Osteoblast (primary cell): ENCODE measurements around the gene RADX. TPM values are rescaled to one million over a fixed set of nuclear protein-coding genes. Genes with fewer than 3 reads are reported as not detected.

ENCODE experiments used
- DNase-seq: peaks from one replicate; pipeline ENCODE4 v3.0.0; 2011; ENCODE audit warnings: low spot score, mixed read lengths; ENCODE audit not compliant: insufficient read length; ENCODE audit errors: missing footprints
- H2AFZ ChIP-seq: 2 replicates; pipeline ENCODE4 v1.6.0; 2011; ENCODE audit warnings: mild to moderate bottlenecking, low read length
- H3K27ac ChIP-seq: 2 replicates; pipeline ENCODE4 v1.5.1; 2011; ENCODE audit warnings: mild to moderate bottlenecking, low read depth, low read length, moderate library complexity
- H3K27me3 ChIP-seq: 2 replicates; pipeline ENCODE4 v1.6.0; 2012; ENCODE audit warnings: mild to moderate bottlenecking, control low read depth, inconsistent platforms, low read length, moderate library complexity; ENCODE audit not compliant: insufficient read depth
- H3K36me3 ChIP-seq: 2 replicates; pipeline ENCODE4 v1.5.1; 2011; ENCODE audit warnings: mild to moderate bottlenecking, low read length, control low read depth, moderate library complexity; ENCODE audit not compliant: insufficient read depth
- H3K4me1 ChIP-seq: 2 replicates; pipeline ENCODE4 v1.5.1; 2011; ENCODE audit warnings: mild to moderate bottlenecking, low read length, control low read depth, moderate library complexity; ENCODE audit not compliant: insufficient read depth
- H3K4me2 ChIP-seq: 2 replicates; pipeline ENCODE4 v1.6.0; 2011; ENCODE audit warnings: mild to moderate bottlenecking, low read length; ENCODE audit not compliant: insufficient read depth
- H3K4me3 ChIP-seq: fragments of 200-600 bp; sonication (generic); 3 replicates; pipeline ENCODE4 v1.5.1; 2012; ENCODE audit warnings: mild to moderate bottlenecking, low read length, inconsistent platforms; ENCODE audit not compliant: insufficient read depth
- H3K79me2 ChIP-seq: 2 replicates; pipeline ENCODE4 v1.6.0; 2012; ENCODE audit warnings: mild to moderate bottlenecking, low read length, control low read depth, inconsistent platforms; ENCODE audit not compliant: insufficient read depth
- H3K9me3 ChIP-seq: 2 replicates; pipeline ENCODE4 v1.5.1; 2011; ENCODE audit warnings: low read depth, low read length, control low read depth
- H4K20me1 ChIP-seq: 2 replicates; pipeline ENCODE4 v1.6.0; 2012; ENCODE audit warnings: mild to moderate bottlenecking, low read length, control low read depth; ENCODE audit not compliant: insufficient read depth
- small RNA-seq: library from RNA; depleted of rRNA; stranded (forward); fragments of <200 nt; gene quantifications from one replicate; pipeline ENCODE3, GENCODE V24; 2012
- total RNA-seq: library from RNA; depleted of rRNA; stranded (reverse); fragments of >200 nt; gene quantifications from 2 replicates; pipeline ENCODE4 v1.2.3, GENCODE V29; 2012
- TF ChIP-seq, protein P1 (sequence below): IDR thresholded peaks from 2 replicates; pipeline ENCODE4 v1.5.1; 2011; ENCODE audit warnings: mild to moderate bottlenecking, low read depth, low read length, moderate library complexity; ENCODE audit errors: extremely low read depth

The RADX gene
- total RNA-seq, 1 donor, result 1.4 TPM

DNA sequence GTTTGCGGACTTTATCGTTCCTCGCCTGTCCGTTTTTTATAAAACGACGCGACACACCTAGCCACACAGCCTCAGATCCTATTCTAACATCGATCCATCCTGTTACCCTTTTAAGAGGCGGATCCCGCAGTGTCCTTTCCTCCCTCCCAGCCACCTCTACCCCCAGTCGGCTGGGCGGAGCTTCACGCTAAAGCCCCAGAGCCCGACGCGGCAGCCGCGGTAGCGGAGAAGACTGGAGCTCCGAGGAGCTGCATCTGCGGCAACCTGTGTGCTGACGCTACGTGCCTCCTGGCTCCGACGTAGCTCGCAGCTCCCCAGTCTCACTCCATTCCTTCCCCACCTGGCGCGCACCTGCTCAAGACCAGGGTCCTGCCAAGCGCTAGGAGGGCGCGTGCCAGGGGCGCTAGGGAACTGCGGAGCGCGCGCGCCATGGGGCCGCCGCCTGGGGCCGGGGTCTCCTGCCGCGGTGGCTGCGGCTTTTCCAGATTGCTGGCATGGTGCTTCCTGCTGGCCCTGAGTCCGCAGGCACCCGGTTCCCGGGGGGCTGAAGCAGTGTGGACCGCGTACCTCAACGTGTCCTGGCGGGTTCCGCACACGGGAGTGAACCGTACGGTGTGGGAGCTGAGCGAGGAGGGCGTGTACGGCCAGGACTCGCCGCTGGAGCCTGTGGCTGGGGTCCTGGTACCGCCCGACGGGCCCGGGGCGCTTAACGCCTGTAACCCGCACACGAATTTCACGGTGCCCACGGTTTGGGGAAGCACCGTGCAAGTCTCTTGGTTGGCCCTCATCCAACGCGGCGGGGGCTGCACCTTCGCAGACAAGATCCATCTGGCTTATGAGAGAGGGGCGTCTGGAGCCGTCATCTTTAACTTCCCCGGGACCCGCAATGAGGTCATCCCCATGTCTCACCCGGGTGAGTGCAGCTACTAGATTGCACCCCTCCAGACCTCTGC is 115.0 kb downstream of the RADX start, which contains the start of gene RNF128:
Gene RNF128 (plus strand): TSS at position 217 of the 953 bp plus-strand sequence. CDS start 213 bp downstream, at position 430.
- peak within 1 kb of the TSS; percentile 73 for H3K4me3 ChIP-seq
- no peaks in the 10 kb centered on the region for H3K79me2 ChIP-seq
- TF ChIP-seq, protein P1, sequence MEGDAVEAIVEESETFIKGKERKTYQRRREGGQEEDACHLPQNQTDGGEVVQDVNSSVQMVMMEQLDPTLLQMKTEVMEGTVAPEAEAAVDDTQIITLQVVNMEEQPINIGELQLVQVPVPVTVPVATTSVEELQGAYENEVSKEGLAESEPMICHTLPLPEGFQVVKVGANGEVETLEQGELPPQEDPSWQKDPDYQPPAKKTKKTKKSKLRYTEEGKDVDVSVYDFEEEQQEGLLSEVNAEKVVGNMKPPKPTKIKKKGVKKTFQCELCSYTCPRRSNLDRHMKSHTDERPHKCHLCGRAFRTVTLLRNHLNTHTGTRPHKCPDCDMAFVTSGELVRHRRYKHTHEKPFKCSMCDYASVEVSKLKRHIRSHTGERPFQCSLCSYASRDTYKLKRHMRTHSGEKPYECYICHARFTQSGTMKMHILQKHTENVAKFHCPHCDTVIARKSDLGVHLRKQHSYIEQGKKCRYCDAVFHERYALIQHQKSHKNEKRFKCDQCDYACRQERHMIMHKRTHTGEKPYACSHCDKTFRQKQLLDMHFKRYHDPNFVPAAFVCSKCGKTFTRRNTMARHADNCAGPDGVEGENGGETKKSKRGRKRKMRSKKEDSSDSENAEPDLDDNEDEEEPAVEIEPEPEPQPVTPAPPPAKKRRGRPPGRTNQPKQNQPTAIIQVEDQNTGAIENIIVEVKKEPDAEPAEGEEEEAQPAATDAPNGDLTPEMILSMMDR, result no peak
- DNase-seq, result peak; percentile 74
- H2AFZ ChIP-seq, result peak within 1 kb of the TSS; percentile 80
- no peaks in the 10 kb centered on the region for H3K4me1 ChIP-seq
- peak within 1 kb of the TSS; percentile 89 for H3K4me2 ChIP-seq
- no peaks in the 10 kb centered on the region for H4K20me1 ChIP-seq
- H3K27me3 ChIP-seq, result peaks cover 23% of the 10 kb centered on the region
- H3K9me3 ChIP-seq, result no peaks in the 10 kb centered on the region
- H3K27ac ChIP-seq, result no peak within 1 kb of the TSS
- H3K36me3 ChIP-seq, result no peaks in the 10 kb centered on the region

DNA sequence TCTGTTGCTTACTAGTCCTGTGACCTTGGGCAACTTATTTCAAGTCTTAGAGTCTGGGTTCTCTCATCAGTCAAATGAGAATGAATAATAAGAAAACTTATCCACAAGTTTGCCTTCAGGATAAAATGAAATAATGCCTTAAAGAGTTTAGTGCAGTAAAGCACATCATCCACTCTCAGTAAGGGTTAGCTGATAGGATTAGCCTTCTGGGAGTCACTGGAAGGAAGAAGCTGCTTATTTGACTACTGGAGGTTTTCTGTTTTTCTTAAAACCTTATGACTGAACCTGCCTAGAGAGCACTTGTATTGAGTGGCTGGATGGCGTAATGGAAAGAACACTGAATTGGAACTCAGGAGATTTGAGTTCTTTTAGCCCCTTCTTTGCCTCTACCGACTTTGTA is 116.6 kb downstream of the RADX start:
- no peaks in the 10 kb centered on the region for H3K4me1 ChIP-seq

More for the DNA sequence above, 116.6 kb downstream of the RADX start:
- no peaks in the 10 kb centered on the region for H3K9me3 ChIP-seq
- H3K4me3 ChIP-seq, result no peak overlapping the region
- TF ChIP-seq, protein P1, result no peak
- H3K4me2 ChIP-seq, result no peak overlapping the region
- H4K20me1 ChIP-seq, result no peaks in the 10 kb centered on the region
- no peak overlapping the region for H3K27ac ChIP-seq
- H3K27me3 ChIP-seq, result peaks cover 21% of the 10 kb centered on the region
- H3K79me2 ChIP-seq, result no peaks in the 10 kb centered on the region
- no peak overlapping the region for H2AFZ ChIP-seq
- no peaks in the 10 kb centered on the region for H3K36me3 ChIP-seq
- no peak for DNase-seq

Small RNAs within 50 kb of the gene (small RNA-seq; reads per million reads assigned to genes)
- gene AL590808.1 (not detected), gene MIR548AN (not detected)

Other genes with a start within 250 kb of the RADX start
- gene RNF128, start 114.7 kb downstream of the RADX start, total RNA-seq, result 0.59 and 0.72 TPM in 2 replicates
- 12.3 and 14.7 TPM in 2 replicates for gene TBC1D8B, start 190.7 kb downstream of the RADX start, total RNA-seq